Parathyroid adenoma (tissue), 2 donors: ENCODE results near the gene CRYGD.
"Not testable (repeated sequence)": the region's sequence is repeated elsewhere in the genome, so short reads cannot be mapped to it uniquely, and the experiment has no call there.

Source experiments
- H2AFZ ChIP-seq: fragments of 300-600 bp; sonication (generic); one replicate; pipeline ENCODE4 v1.7.0; 2017; ENCODE audit warnings: antibody characterized with exemption, mild to moderate bottlenecking
- H3K27ac ChIP-seq: fragments of 300-600 bp; sonication (generic); one replicate; pipeline ENCODE4 v1.7.0; 2017
- H3K27me3 ChIP-seq: fragments of 300-600 bp; sonication (generic); one replicate; pipeline ENCODE4 v1.7.0; 2017; ENCODE audit warnings: low read length; ENCODE audit not compliant: control insufficient read depth, insufficient read depth
- H3K36me3 ChIP-seq: fragments of 300-600 bp; sonication (generic); one replicate; pipeline ENCODE4 v1.7.0; 2017; ENCODE audit warnings: low read length; ENCODE audit not compliant: control insufficient read depth, insufficient read depth
- H3K4me1 ChIP-seq: fragments of 300-600 bp; sonication (generic); one replicate; pipeline ENCODE4 v1.7.0; 2017; ENCODE audit warnings: control low read depth
- H3K4me2 ChIP-seq: fragments of 300-600 bp; sonication (generic); one replicate; pipeline ENCODE4 v1.7.0; 2017; ENCODE audit warnings: low read length
- H3K4me3 ChIP-seq: fragments of 300-600 bp; sonication (generic); one replicate; pipeline ENCODE4 v1.7.0; 2017; ENCODE audit warnings: low read depth, low read length
- H3K79me2 ChIP-seq: fragments of 300-600 bp; sonication (generic); one replicate; pipeline ENCODE4 v1.7.0; 2017; ENCODE audit warnings: control low read depth
- H3K9ac ChIP-seq: fragments of 300-600 bp; sonication (generic); one replicate; pipeline ENCODE4 v1.7.0; 2017; ENCODE audit warnings: mild to moderate bottlenecking
- H3K9me3 ChIP-seq: fragments of 300-600 bp; sonication (generic); one replicate; pipeline ENCODE4 v1.7.0; 2017; ENCODE audit warnings: low read length; ENCODE audit not compliant: control insufficient read depth
- CTCF ChIP-seq: fragments of 300-600 bp; sonication (generic); IDR thresholded peaks from one replicate; pipeline ENCODE4 v1.7.0; 2017; ENCODE audit warnings: antibody characterized with exemption, mild to moderate bottlenecking
- donor health status: primary hyperparathyroidism.

The CRYGD gene

GRCh38 chr2:208125251-208125650 is 927 bp upstream of the CRYGD start:
- no peak overlapping the region for H3K4me3 ChIP-seq
- H3K79me2 ChIP-seq, result no peaks in the 10 kb centered on the region
- H3K27me3 ChIP-seq, result no peaks in the 10 kb centered on the region
- no peaks in the 10 kb centered on the region for H3K36me3 ChIP-seq
- no peak overlapping the region for H3K27ac ChIP-seq
- H3K4me1 ChIP-seq, result no peaks in the 10 kb centered on the region
- no peak for TF ChIP-seq CTCF
- no peaks in the 10 kb centered on the region for H3K9me3 ChIP-seq
- no peak overlapping the region for H3K9ac ChIP-seq
- H3K4me2 ChIP-seq, result no peak overlapping the region
- H2AFZ ChIP-seq, result no peak overlapping the region

- no peaks in the 10 kb centered on the region for H3K36me3 ChIP-seq
- no peak overlapping the region for H3K9ac ChIP-seq
- no peak overlapping the region for H3K4me3 ChIP-seq
- H3K4me2 ChIP-seq, result no peak overlapping the region
- no peaks in the 10 kb centered on the region for H3K79me2 ChIP-seq
- H2AFZ ChIP-seq, result no peak overlapping the region
- H3K27me3 ChIP-seq, result no peaks in the 10 kb centered on the region
- no peak for TF ChIP-seq CTCF
- no peaks in the 10 kb centered on the region for H3K9me3 ChIP-seq
- no peaks in the 10 kb centered on the region for H3K4me1 ChIP-seq
- no peak overlapping the region for H3K27ac ChIP-seq
These were observed 2.1 kb downstream of the CRYGD start for GRCh38 chr2:208122248-208122647.

- Histone ChIP-seq H3K27ac (no peak overlapping the region), H3K4me2 (no peak overlapping the region), H3K36me3 (no peaks in the 10 kb centered on the region), H3K4me1 (peaks cover under 1% of the 10 kb centered on the region), H3K9ac (no peak overlapping the region), H3K27me3 (no peaks in the 10 kb centered on the region), H3K4me3 (no peak overlapping the region), H3K9me3 (no peaks in the 10 kb centered on the region), H2AFZ (no peak overlapping the region), H3K79me2 (no peaks in the 10 kb centered on the region)
- no peak for TF ChIP-seq CTCF
These were observed 5.4 kb downstream of the CRYGD start for GRCh38 chr2:208118918-208119317.

GRCh38 chr2:208117390-208117789 is 6.9 kb downstream of the CRYGD start:
- H3K4me3 ChIP-seq, H3K27ac ChIP-seq: not testable (repeated sequence)

GRCh38 chr2:208112969-208113368 is 11.4 kb downstream of the CRYGD start:
- peak overlapping the region; percentile 55 for H3K4me2 ChIP-seq
- H2AFZ ChIP-seq, result peak overlapping the region; percentile 77
- no peaks in the 10 kb centered on the region for H3K36me3 ChIP-seq
- H3K4me1 ChIP-seq, result peaks cover 13% of the 10 kb centered on the region
- no peaks in the 10 kb centered on the region for H3K27me3 ChIP-seq
- no peak overlapping the region for H3K9ac ChIP-seq
- H3K79me2 ChIP-seq, result no peaks in the 10 kb centered on the region
- no peak overlapping the region for H3K27ac ChIP-seq
- H3K4me3 ChIP-seq, result no peak overlapping the region
- TF ChIP-seq CTCF, result no peak
- no peaks in the 10 kb centered on the region for H3K9me3 ChIP-seq

More at GRCh38 chr2:208117390-208117789, 6.9 kb downstream of the CRYGD start:
- not testable (repeated sequence) for H3K9ac ChIP-seq, H2AFZ ChIP-seq, H3K36me3 ChIP-seq, H3K9me3 ChIP-seq, H3K79me2 ChIP-seq, H3K4me2 ChIP-seq, H3K27me3 ChIP-seq
- H3K4me1 ChIP-seq, result peaks cover 13% of the 10 kb centered on the region

- not testable (repeated sequence) for H3K36me3 ChIP-seq, H3K27ac ChIP-seq, H3K4me2 ChIP-seq, H3K79me2 ChIP-seq, H2AFZ ChIP-seq, H3K9me3 ChIP-seq, H3K9ac ChIP-seq, H3K4me3 ChIP-seq, H3K27me3 ChIP-seq
- H3K4me1 ChIP-seq, result peaks cover 13% of the 10 kb centered on the region
These were observed 12.0 kb downstream of the CRYGD start for GRCh38 chr2:208112273-208112745.
